Testis (tissue), 2 donors: ENCODE data around the gene NUP35.

ENCODE experiments used
- POLR2A ChIP-seq: fragments of 450-650 bp; IDR thresholded peaks from one replicate; pipeline ENCODE4 v1.6.1; 2017; ENCODE audit warnings: antibody characterized with exemption, mild to moderate bottlenecking, moderate library complexity
- TF ChIP-seq, protein P1 (sequence below), 3 experiments: fragments of 450-650 bp in 2 of 3; fragments of 200-600 bp in 1 of 3; sonication (generic) in 1 of 3; IDR thresholded peaks; one replicate each; pipeline ENCODE4 v1.5.1; 2016 to 2019; ENCODE audit warnings: antibody characterized with exemption in 3 of 3, mild to moderate bottlenecking in 2 of 3, moderate library complexity in 1 of 3

GRCh38 chr2:183088061-183088460, 36.2 kb upstream of the NUP35 start:
- TF ChIP-seq, protein P1, sequence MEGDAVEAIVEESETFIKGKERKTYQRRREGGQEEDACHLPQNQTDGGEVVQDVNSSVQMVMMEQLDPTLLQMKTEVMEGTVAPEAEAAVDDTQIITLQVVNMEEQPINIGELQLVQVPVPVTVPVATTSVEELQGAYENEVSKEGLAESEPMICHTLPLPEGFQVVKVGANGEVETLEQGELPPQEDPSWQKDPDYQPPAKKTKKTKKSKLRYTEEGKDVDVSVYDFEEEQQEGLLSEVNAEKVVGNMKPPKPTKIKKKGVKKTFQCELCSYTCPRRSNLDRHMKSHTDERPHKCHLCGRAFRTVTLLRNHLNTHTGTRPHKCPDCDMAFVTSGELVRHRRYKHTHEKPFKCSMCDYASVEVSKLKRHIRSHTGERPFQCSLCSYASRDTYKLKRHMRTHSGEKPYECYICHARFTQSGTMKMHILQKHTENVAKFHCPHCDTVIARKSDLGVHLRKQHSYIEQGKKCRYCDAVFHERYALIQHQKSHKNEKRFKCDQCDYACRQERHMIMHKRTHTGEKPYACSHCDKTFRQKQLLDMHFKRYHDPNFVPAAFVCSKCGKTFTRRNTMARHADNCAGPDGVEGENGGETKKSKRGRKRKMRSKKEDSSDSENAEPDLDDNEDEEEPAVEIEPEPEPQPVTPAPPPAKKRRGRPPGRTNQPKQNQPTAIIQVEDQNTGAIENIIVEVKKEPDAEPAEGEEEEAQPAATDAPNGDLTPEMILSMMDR (IDR thresholded peaks at IDR 0.05), result no peak
- TF ChIP-seq POLR2A, result no peak
